Hepatocyte (in vitro differentiated cells): ENCODE data around the gene CMIP. TPM values are rescaled to one million over a fixed set of nuclear protein-coding genes. Genes with fewer than 3 reads are reported as not detected.
A peak's percentile ranks its signal among the peaks of the same experiment; 100 is the strongest.

Experiments used
- DNase-seq: peaks from one replicate; pipeline ENCODE4 v3.0.0-alpha.2; 2016; ENCODE audit warnings: low spot score
- H2AFZ ChIP-seq: fragments of 200-600 bp; sonication (generic); 2 replicates; pipeline ENCODE4 v1.6.0; 2016; ENCODE audit warnings: antibody characterized with exemption, mild to moderate bottlenecking
- H3K27ac ChIP-seq: fragments of 200-600 bp; sonication (generic); 2 replicates; pipeline ENCODE4 v1.5.1; 2016; ENCODE audit warnings: mild to moderate bottlenecking
- H3K27me3 ChIP-seq: fragments of 200-600 bp; sonication (generic); 2 replicates; pipeline ENCODE4 v1.6.1; 2016
- H3K36me3 ChIP-seq: fragments of 200-600 bp; sonication (generic); replicated peaks from 2 replicates; pipeline ENCODE4 v1.5.1; 2016; ENCODE audit warnings: low read depth; ENCODE audit not compliant: insufficient read depth
- H3K4me1 ChIP-seq: fragments of 200-600 bp; sonication (generic); 2 replicates; pipeline ENCODE4 v1.5.1; 2016; ENCODE audit warnings: mild to moderate bottlenecking, moderate library complexity; ENCODE audit not compliant: insufficient read depth
- H3K4me2 ChIP-seq: fragments of 200-600 bp; sonication (generic); 2 replicates; pipeline ENCODE4 v1.6.0; 2016
- H3K4me3 ChIP-seq: fragments of 200-600 bp; sonication (generic); 2 replicates; pipeline ENCODE4 v1.5.1; 2016; ENCODE audit warnings: mild to moderate bottlenecking
- H3K79me2 ChIP-seq: fragments of 200-600 bp; sonication (generic); 2 replicates; pipeline ENCODE4 v1.6.0; 2017; ENCODE audit warnings: mild to moderate bottlenecking
- H3K9me2 ChIP-seq: fragments of 200-600 bp; sonication (generic); replicated peaks from 2 replicates; pipeline ENCODE4 v1.6.0; 2017; ENCODE audit warnings: mild to moderate bottlenecking; ENCODE audit not compliant: insufficient read depth
- H3K9me3 ChIP-seq: fragments of 200-600 bp; sonication (generic); 2 replicates; pipeline ENCODE4 v1.5.1; 2016; ENCODE audit warnings: low read depth, mild to moderate bottlenecking
- H4K20me1 ChIP-seq: fragments of 200-600 bp; sonication (generic); 2 replicates; pipeline ENCODE4 v1.6.0; 2016; ENCODE audit warnings: mild to moderate bottlenecking; ENCODE audit not compliant: insufficient read depth, poor library complexity, severe bottlenecking
- CTCF ChIP-seq: fragments of 200-600 bp; sonication (generic); IDR thresholded peaks from 2 replicates; pipeline ENCODE4 v1.5.1; 2016; ENCODE audit warnings: antibody characterized with exemption, mild to moderate bottlenecking; ENCODE audit not compliant: poor library complexity
- EZH2 ChIP-seq: fragments of 200-600 bp; sonication (generic); IDR thresholded peaks from 2 replicates; pipeline ENCODE4 v1.6.1; 2016; ENCODE audit warnings: antibody characterized with exemption, mild to moderate bottlenecking, borderline replicate concordance
- EZH2phosphoT487 ChIP-seq: fragments of 200-600 bp; sonication (generic); IDR thresholded peaks from one replicate; pipeline ENCODE4 v1.6.1; 2018; ENCODE audit warnings: antibody characterized with exemption, mild to moderate bottlenecking, low read depth, moderate library complexity; ENCODE audit not compliant: unreplicated experiment, severe bottlenecking
- WGBS: methylation state at CpG from one replicate; pipeline ENCODE4 v1.1.6; 2016; ENCODE audit warnings: low lambda C conversion rate; ENCODE audit errors: missing lambda C conversion rate; 5-methylcytosine and 5-hydroxymethylcytosine counted together
- polyA plus RNA-seq: library from polyadenylated mRNA; unstranded; fragments of >200 nt; fragmentation: Nextera tagmentation; extraction: Ambion mirVana; gene quantifications from 2 replicates; pipeline ENCODE4 v1.2.1, GENCODE V29; 2016
- total RNA-seq: library from RNA; depleted of rRNA; stranded (reverse); fragments of >200 nt; gene quantifications from 2 replicates; pipeline ENCODE4 v1.2.3, GENCODE V29; 2014

The CMIP gene
- total and polyA plus RNA-seq, 2 experiments from 2014 or later = 5.8 to 17.8 TPM

GRCh38 chr16:81733295-81733694 lies 288.7 kb downstream of the CMIP start:
- WGBS = 89% methylated on average over 1 of the region's 1 CpG
- Histone ChIP-seq H3K27ac (no peak overlapping the region), H3K9me3 (no peaks in the 10 kb centered on the region), H3K79me2 (no peaks in the 10 kb centered on the region), H2AFZ (no peak overlapping the region), H3K36me3 (no peaks in the 10 kb centered on the region), H3K4me2 (no peak overlapping the region), H3K4me1 (peaks cover 10% of the 10 kb centered on the region), H3K9me2 (no peaks in the 10 kb centered on the region), H3K27me3 (no peaks in the 10 kb centered on the region), H3K4me3 (no peak overlapping the region), H4K20me1 (no peaks in the 10 kb centered on the region)
- no peak for DNase-seq
- TF ChIP-seq EZH2phosphoT487 = no peak
- TF ChIP-seq CTCF = no peak
- no peak for TF ChIP-seq EZH2

GRCh38 chr16:81734632-81735434 lies 290.2 kb downstream of the CMIP start:
- Histone ChIP-seq H3K27me3 (no peaks in the 10 kb centered on the region), H2AFZ (no peak overlapping the region), H4K20me1 (no peaks in the 10 kb centered on the region), H3K79me2 (no peaks in the 10 kb centered on the region), H3K27ac (no peak overlapping the region), H3K9me2 (no peaks in the 10 kb centered on the region), H3K36me3 (no peaks in the 10 kb centered on the region), H3K4me3 (no peak overlapping the region), H3K4me1 (peaks cover 9% of the 10 kb centered on the region), H3K4me2 (no peak overlapping the region), H3K9me3 (no peaks in the 10 kb centered on the region)
- WGBS = 94% methylated on average over 6 of the region's 6 CpGs
- no peak for DNase-seq
- TF ChIP-seq EZH2phosphoT487 (no peak), CTCF (no peak), EZH2 (no peak)

DNA sequence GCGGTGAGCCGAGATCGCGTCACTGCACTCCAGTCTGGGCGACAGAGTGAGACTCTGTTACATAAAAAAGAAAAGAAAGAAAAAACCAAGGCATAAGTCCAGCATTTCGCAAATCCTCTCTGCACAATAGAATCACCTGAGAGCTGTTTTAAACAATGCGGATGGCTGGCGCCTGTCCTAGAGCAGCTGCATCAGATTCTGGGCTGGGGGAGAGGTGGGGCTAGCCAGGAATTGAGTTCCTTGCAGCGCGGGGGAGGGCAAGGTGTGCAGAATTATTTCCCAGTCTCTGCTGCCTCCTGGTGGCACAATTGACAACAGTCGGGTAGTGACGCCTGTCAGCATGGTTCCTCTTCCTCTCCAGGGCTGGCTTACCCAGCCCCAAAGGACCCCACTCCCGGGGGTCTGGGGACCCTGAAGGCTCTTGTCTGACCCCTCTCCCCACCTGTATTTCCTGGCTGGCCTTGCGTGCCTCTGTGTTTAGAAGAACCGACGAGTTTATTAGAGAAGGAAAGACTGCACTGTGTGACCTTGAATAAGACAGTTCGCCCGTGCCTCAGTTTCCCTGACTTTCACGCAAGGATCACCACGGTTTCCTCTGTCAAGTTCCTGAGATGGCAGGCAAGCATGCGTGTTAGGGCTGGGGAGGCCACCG lies 293.4 kb downstream of the CMIP start:
- 31% methylated on average over 22 of the region's 22 CpGs for whole genome bisulfite sequencing
- Histone ChIP-seq H4K20me1 (no peaks in the 10 kb centered on the region), H3K79me2 (no peaks in the 10 kb centered on the region), H3K9me3 (no peaks in the 10 kb centered on the region), H2AFZ (peak overlapping the region; percentile 37), H3K4me1 (no peaks in the 10 kb centered on the region), H3K4me2 (peak overlapping the region; percentile 71), H3K36me3 (no peaks in the 10 kb centered on the region), H3K9me2 (no peaks in the 10 kb centered on the region), H3K27ac (peak overlapping the region; percentile 56), H3K4me3 (no peak overlapping the region), H3K27me3 (no peaks in the 10 kb centered on the region)
- DNase-seq = peak; percentile 91
- TF ChIP-seq EZH2 (no peak), CTCF (peak; percentile 85), EZH2phosphoT487 (no peak)
